T-cell (primary cell): ENCODE results near the gene MIF4GD. TPM values are rescaled to one million over a fixed set of nuclear protein-coding genes. Genes with fewer than 3 reads are reported as not detected.

Experiments used
- ATAC-seq, 4 experiments: fragments of 200-7000 bp in 3 of 4; fragments of 150-1000 bp in 1 of 4; cut with Tn5 transposase; replicated peaks in 1 of 4; 1 replicate in 3 of 4; 2 replicates in 1 of 4; pipeline ENCODE4 v1.10.0; 2021; ENCODE audit warnings: moderate library complexity in 3 of 4, mild to moderate bottlenecking in 2 of 4, moderate number of reproducible peaks in 1 of 4
- CTCF ChIA-PET, 2 donors: fragments of 300-600 bp; sonication (Branson Sonifier 250); formaldehyde crosslinking; loops; one replicate each; lab custom pipeline; 2022; ENCODE audit warnings: antibody characterized with exemption in 2 of 2; lab: Charles Lee
- POLR2A ChIA-PET, 2 donors: fragments of 300-600 bp; sonication (Branson Sonifier 250); formaldehyde crosslinking; loops; one replicate each; lab custom pipeline; 2022; ENCODE audit warnings: antibody characterized with exemption in 2 of 2; lab: Charles Lee
- DNase-seq, 35 experiments: peaks; one replicate each; pipeline versions ENCODE4 v3.0.0 to v3.0.0-alpha.2; 2013 to 2023
- H3K27ac ChIP-seq: one replicate; pipeline ENCODE4 v1.5.1; 2013; ENCODE audit warnings: low read length
- H3K27me3 ChIP-seq, 2 experiments: replicated peaks in 1 of 2; 1 replicate in 1 of 2; 2 replicates in 1 of 2; pipeline versions ENCODE4 v1.6.1 to v1.7.0; 2013; ENCODE audit warnings: low read length in 1 of 2, mixed read lengths in 1 of 2; ENCODE audit not compliant: control insufficient read depth in 2 of 2, insufficient read depth in 2 of 2; ENCODE audit errors: extremely low read depth in 1 of 2
- H3K36me3 ChIP-seq, 2 donors: 1 replicate in 1 of 2; 2 replicates in 1 of 2; pipeline versions ENCODE4 v1.6.1 to v1.7.0; 2013; ENCODE audit warnings: low read length in 1 of 2; ENCODE audit not compliant: control insufficient read depth in 2 of 2, insufficient read depth in 1 of 2; ENCODE audit errors: extremely low read depth in 1 of 2
- H3K4me1 ChIP-seq, 2 experiments: 1 replicate in 1 of 2; 2 replicates in 1 of 2; pipeline versions ENCODE4 v1.6.1 to v1.7.0; 2013; ENCODE audit warnings: low read length in 2 of 2, mixed read lengths in 1 of 2; ENCODE audit not compliant: insufficient read depth in 2 of 2, control insufficient read depth in 1 of 2; ENCODE audit errors: extremely low read depth in 1 of 2
- H3K4me3 ChIP-seq, 2 donors: 1 replicate in 1 of 2; 2 replicates in 1 of 2; pipeline versions ENCODE4 v1.5.1 to v1.7.0; 2013; ENCODE audit warnings: mild to moderate bottlenecking in 2 of 2, low read length in 1 of 2, moderate library complexity in 1 of 2; ENCODE audit not compliant: control insufficient read depth in 1 of 2; ENCODE audit errors: extremely low read depth in 1 of 2
- H3K9me3 ChIP-seq: 2 replicates; pipeline ENCODE4 v1.7.0; 2013
- H3K27ac Mint-ChIP-seq, 2 donors: one replicate each; pipeline ENCODE4 v1.8.0; 2020 to 2021; ENCODE audit warnings: mild to moderate bottlenecking in 2 of 2, mixed read lengths in 2 of 2
- H3K27me3 Mint-ChIP-seq, 2 donors: one replicate each; pipeline ENCODE4 v1.8.0; 2021 to 2022; ENCODE audit warnings: mixed read lengths in 2 of 2
- H3K36me3 Mint-ChIP-seq: one replicate; pipeline ENCODE4 v1.8.0; 2021; ENCODE audit warnings: mixed read lengths
- H3K4me1 Mint-ChIP-seq, 3 donors: one replicate each; pipeline ENCODE4 v1.8.0; 2020 to 2022; ENCODE audit warnings: mixed read lengths in 3 of 3, mild to moderate bottlenecking in 1 of 3
- H3K4me3 Mint-ChIP-seq, 3 donors: one replicate each; pipeline ENCODE4 v1.8.0; 2020 to 2022; ENCODE audit warnings: mild to moderate bottlenecking in 3 of 3, mixed read lengths in 3 of 3, moderate library complexity in 3 of 3
- H3K9me3 Mint-ChIP-seq, 3 donors: one replicate each; pipeline ENCODE4 v1.8.0; 2020 to 2022; ENCODE audit warnings: mixed read lengths in 3 of 3
- WGBS: methylation state at CpG from one replicate; pipeline ENCODE4 v1.1.5; 2013; ENCODE audit warnings: missing lambda C conversion rate; ENCODE audit not compliant: insufficient coverage; 5-methylcytosine and 5-hydroxymethylcytosine counted together
- total RNA-seq, 35 experiments: library from RNA in 6 of 35; stranded (reverse) in 6 of 35; fragments of 120-200 nt in 1 of 35; gene quantifications; one replicate each; pipeline versions ENCODE4 v1.2.1 to v1.2.4 and lab custom pipeline; 2013 to 2026

MIF4GD gene, protein sequence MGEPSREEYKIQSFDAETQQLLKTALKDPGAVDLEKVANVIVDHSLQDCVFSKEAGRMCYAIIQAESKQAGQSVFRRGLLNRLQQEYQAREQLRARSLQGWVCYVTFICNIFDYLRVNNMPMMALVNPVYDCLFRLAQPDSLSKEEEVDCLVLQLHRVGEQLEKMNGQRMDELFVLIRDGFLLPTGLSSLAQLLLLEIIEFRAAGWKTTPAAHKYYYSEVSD
- total RNA-seq (10 to 100 TPM; 27.1 to 45.6 (median 39.2) TPM), total RNA-seq (lab: John Stamatoyannopoulos, UW) (13.6 to 33.7 (median 22.3) reads per million in 29 experiments)
- total RNA-seq (2013) = 30.3 TPM

- CTCF ChIA-PET = interaction anchor here (0.5 to 2.7 kb wide), 18 partner anchors 9 to 507 kb away, joined by 3 to 80 read pairs (median 4); partner anchors contain the start of genes GGA3 (in 1 of the 2), MRPS7 (in 1 of the 2), SLC25A19 (in 1 of the 2) and TMEM94 (in 1 of the 2)
- H3K27ac ChIP-seq = peak within 1 kb of the TSS; percentile 88
- peaks cover 5 to 17% of the 10 kb centered on the region in 2 donors for H3K36me3 ChIP-seq
- ATAC-seq (peak in 2 of 4 experiments; percentile 21 to 38), DNase-seq (no peak)
- H3K27me3 ChIP-seq = no peaks in the 10 kb centered on the region
- Mint-ChIP-seq H3K27me3 (no peaks in the 10 kb centered on the region), H3K27ac (peak within 1 kb of the TSS; percentile 81 to 91), H3K4me3 (peak within 1 kb of the TSS; percentile 80 to 84 (median 81)), H3K36me3 (peaks cover 6% of the 10 kb centered on the region), H3K4me1 (peaks cover 24 to 40% (median 31%) of the 10 kb centered on the region in 3 donors), H3K9me3 (no peaks in the 10 kb centered on the region)
- peaks cover 5 to 36% of the 10 kb centered on the region in 2 experiments for H3K4me1 ChIP-seq
- POLR2A ChIA-PET = interaction anchor here (0.8 to 2.1 kb wide), 4 partner anchors 9 to 45 kb away, joined by 4 to 23 read pairs (median 20); partner anchors contain the start of genes GGA3 (in 2 of the 2), MRPS7 (in 2 of the 2) and SLC25A19 (in 1 of the 2)
- no peaks in the 10 kb centered on the region for H3K9me3 ChIP-seq
- H3K4me3 ChIP-seq = peak within 1 kb of the TSS; percentile 81 to 93
- WGBS = under 1% methylated on average over 39 of the region's 39 CpGs
Measured at GRCh38 chr17:75270966-75271232, at the start of gene MIF4GD. TSS of gene MIF4GD (minus strand) at chr17:75271231. CDS start at chr17:75270195, 1,036 bp downstream.

GRCh38 chr17:75319904-75320691, 49.1 kb upstream of the MIF4GD start:
- H3K27ac Mint-ChIP-seq = no peak overlapping the region
- Histone ChIP-seq H3K4me1 (peaks cover 0 to 8% of the 10 kb centered on the region in 2 experiments), H3K4me3 (no peak overlapping the region), H3K27me3 (peaks cover 0 to 3% of the 10 kb centered on the region in 2 experiments), H3K9me3 (no peaks in the 10 kb centered on the region), H3K36me3 (peaks cover 12 to 53% of the 10 kb centered on the region in 2 donors), H3K27ac (no peak overlapping the region)
- H3K9me3 Mint-ChIP-seq = no peaks in the 10 kb centered on the region
- H3K36me3 Mint-ChIP-seq = peaks cover 17% of the 10 kb centered on the region
- POLR2A ChIA-PET = no interaction called here
- CTCF ChIA-PET = interaction anchor here in 1 of 2 donors (0.8 kb wide), 1 partner anchor 79 kb away, joined by 4 read pairs; no protein-coding TSS in a partner anchor
- 97% methylated on average over 11 of the region's 20 CpGs for WGBS
- DNase-seq (no peak), ATAC-seq (no peak)
- H3K4me3 Mint-ChIP-seq = no peak overlapping the region
- H3K4me1 Mint-ChIP-seq = peaks cover 5 to 8% (median 8%) of the 10 kb centered on the region in 3 donors
- no peaks in the 10 kb centered on the region for H3K27me3 Mint-ChIP-seq

- POLR2A ChIA-PET = no interaction called here
- H3K4me3 Mint-ChIP-seq = no peak overlapping the region
- WGBS = 100% methylated on average over 2 of the region's 10 CpGs
- no peaks in the 10 kb centered on the region for H3K9me3 Mint-ChIP-seq
- no peak for DNase-seq
- no peak for ATAC-seq
- H3K27ac ChIP-seq = no peak overlapping the region
- H3K27me3 Mint-ChIP-seq = no peaks in the 10 kb centered on the region
- peak overlapping the region in 1 of 2 donors; percentile 27 for H3K27ac Mint-ChIP-seq
- no peaks in the 10 kb centered on the region for H3K9me3 ChIP-seq
- H3K27me3 ChIP-seq = peaks cover 0 to 3% of the 10 kb centered on the region in 2 experiments
- H3K4me1 Mint-ChIP-seq = peaks cover 5 to 9% (median 8%) of the 10 kb centered on the region in 3 donors
- peaks cover 0 to 7% of the 10 kb centered on the region in 2 experiments for H3K4me1 ChIP-seq
- H3K36me3 Mint-ChIP-seq = peaks cover 15% of the 10 kb centered on the region
- no peak overlapping the region for H3K4me3 ChIP-seq
- CTCF ChIA-PET = no interaction called here
- peaks cover 12 to 51% of the 10 kb centered on the region in 2 donors for H3K36me3 ChIP-seq
Measured at GRCh38 chr17:75318615-75319222, 47.7 kb upstream of the MIF4GD start.

GRCh38 chr17:75318211-75318610, 47.2 kb upstream of the MIF4GD start:
- H3K27me3 Mint-ChIP-seq = no peaks in the 10 kb centered on the region
- no peak overlapping the region for H3K4me3 Mint-ChIP-seq
- H3K27ac ChIP-seq = no peak overlapping the region
- no peaks in the 10 kb centered on the region for H3K9me3 Mint-ChIP-seq
- ChIA-PET POLR2A (no interaction called here), CTCF (no interaction called here)
- no peak overlapping the region for H3K4me3 ChIP-seq
- peaks cover 12 to 46% of the 10 kb centered on the region in 2 donors for H3K36me3 ChIP-seq
- H3K4me1 Mint-ChIP-seq = peaks cover 1 to 6% (median 5%) of the 10 kb centered on the region in 3 donors
- 94% methylated on average over 5 of the region's 10 CpGs for WGBS
- H3K27ac Mint-ChIP-seq = peak overlapping the region; percentile 11 to 27
- no peak for ATAC-seq
- peaks cover 0 to 2% of the 10 kb centered on the region in 2 experiments for H3K4me1 ChIP-seq
- peaks cover 15% of the 10 kb centered on the region for H3K36me3 Mint-ChIP-seq
- H3K9me3 ChIP-seq = no peaks in the 10 kb centered on the region
- DNase-seq = no peak
- peaks cover 0 to 3% of the 10 kb centered on the region in 2 experiments for H3K27me3 ChIP-seq

- no peaks in the 10 kb centered on the region for H3K4me1 ChIP-seq
- peaks cover 0 to 5% (median 3%) of the 10 kb centered on the region in 3 donors for H3K4me1 Mint-ChIP-seq
- 84% methylated on average over 8 of the region's 11 CpGs for WGBS
- H3K27me3 ChIP-seq = peaks cover 0 to 3% of the 10 kb centered on the region in 2 experiments
- H3K36me3 Mint-ChIP-seq = peaks cover 15% of the 10 kb centered on the region
- H3K9me3 Mint-ChIP-seq = no peaks in the 10 kb centered on the region
- CTCF ChIA-PET = interaction anchor here in 1 of 2 donors (0.6 kb wide), 1 partner anchor 26 kb away, joined by 9 read pairs; no protein-coding TSS in a partner anchor
- no peaks in the 10 kb centered on the region for H3K9me3 ChIP-seq
- ATAC-seq = no peak
- H3K4me3 Mint-ChIP-seq = no peak overlapping the region
- POLR2A ChIA-PET = interaction anchor here in 1 of 2 donors (0.6 kb wide), 1 partner anchor 43 kb away, joined by 3 read pairs; no protein-coding TSS in a partner anchor
- H3K27me3 Mint-ChIP-seq = no peaks in the 10 kb centered on the region
- peak overlapping the region in 1 of 2 donors; percentile 16 for H3K27ac Mint-ChIP-seq
- no peak overlapping the region for H3K27ac ChIP-seq
- H3K36me3 ChIP-seq = peaks cover 12 to 45% of the 10 kb centered on the region in 2 donors
- no peak for DNase-seq
- H3K4me3 ChIP-seq = no peak overlapping the region
Measured at GRCh38 chr17:75317671-75318070, 46.6 kb upstream of the MIF4GD start.
